Mucosa of descending colon (tissue), 3 donors: Measurements from ENCODE around the gene NUDT4B. TPM values are rescaled to one million over a fixed set of nuclear protein-coding genes. Genes with fewer than 3 reads are reported as not detected.
"Not testable (repeated sequence)": the region's sequence is repeated elsewhere in the genome, so short reads cannot be mapped to it uniquely, and the experiment has no call there.

Experiments used
- ATAC-seq: fragments of 200-7000 bp; cut with Tn5 transposase; one replicate; pipeline ENCODE4 v1.9.1; 2020; ENCODE audit warnings: mild to moderate bottlenecking, moderate library complexity
- DNase-seq, 3 donors: peaks; one replicate each; pipeline ENCODE4 v3.0.0-alpha.2; 2020
- H3K36me3 ChIP-seq: fragments of 200-600 bp; one replicate; pipeline ENCODE4 v1.8.0; 2021; ENCODE audit warnings: low read depth, mild to moderate bottlenecking
- H3K4me1 ChIP-seq: fragments of 200-600 bp; one replicate; pipeline ENCODE4 v1.8.0; 2021; ENCODE audit warnings: low read depth, mild to moderate bottlenecking
- H3K4me3 ChIP-seq: fragments of 200-600 bp; one replicate; pipeline ENCODE4 v1.8.0; 2021; ENCODE audit warnings: mild to moderate bottlenecking
- H3K9me3 ChIP-seq: fragments of 200-600 bp; one replicate; pipeline ENCODE4 v1.8.0; 2021; ENCODE audit warnings: mild to moderate bottlenecking
- intact Hi-C, 2 donors: fragments of 100-400 bp; cut with DNase I in 1 of 2; cut with micrococcal nuclease in 1 of 2; formaldehyde crosslinking; loops; one replicate each; pipeline versions ENCODE4 v1.11.0 to v1.11.1; 2022; cut with DNase I, micrococcal nuclease
- total RNA-seq, 3 donors: library from RNA; stranded (reverse); fragmentation: NEBNext Ultra II Directional in 2 of 3; extraction: Animal tissue kit (Norgen Biotek cat#: 25700) in 2 of 3; gene quantifications; one replicate each; pipeline versions ENCODE4 v1.2.1 to v1.2.4, GENCODE V29; 2021 to 2023
- donor health status: DM: no; HTN: no; CAD: no; lungs with moderate emphysema.
- donor health status: DM: no; HTN: no; CAD: no.
- donor health status: DM: no; HTN: yes; CAD: no.

The NUDT4B gene
- total RNA-seq, 3 donors from 2014 or later, result 0.61 to 1.4 TPM; not detected in 1

DNA sequence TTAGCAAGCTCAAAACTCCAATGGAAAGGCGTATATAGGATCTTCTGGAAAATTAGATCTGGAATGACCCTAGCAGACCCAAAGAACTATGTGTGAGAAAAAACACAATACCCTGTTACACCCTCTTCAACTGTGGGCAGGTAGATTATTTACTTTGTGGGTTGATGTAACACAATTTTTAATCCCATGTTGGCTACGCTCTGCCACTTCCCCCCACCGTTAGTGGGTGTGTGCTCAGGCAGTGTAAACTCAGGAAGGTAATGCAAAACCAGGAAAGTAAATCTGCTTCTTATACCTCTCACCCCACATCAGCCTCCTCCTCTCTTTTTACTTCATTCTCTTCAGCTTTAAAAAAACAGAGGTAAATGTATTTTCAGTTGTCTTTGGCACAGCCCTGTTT lies 23.7 kb upstream of the NUDT4B start:
- H3K9me3 ChIP-seq, DNase-seq, H3K4me3 ChIP-seq, H3K4me1 ChIP-seq, intact Hi-C loops, H3K36me3 ChIP-seq: not testable (repeated sequence)
- ATAC-seq, result peak; percentile 81

- ATAC-seq, H3K36me3 ChIP-seq, DNase-seq, intact Hi-C loops, H3K4me3 ChIP-seq, H3K4me1 ChIP-seq, H3K9me3 ChIP-seq: not testable (repeated sequence)
Measured at GRCh38 chr1:148727862-148728261, 20.7 kb upstream of the NUDT4B start.

DNA sequence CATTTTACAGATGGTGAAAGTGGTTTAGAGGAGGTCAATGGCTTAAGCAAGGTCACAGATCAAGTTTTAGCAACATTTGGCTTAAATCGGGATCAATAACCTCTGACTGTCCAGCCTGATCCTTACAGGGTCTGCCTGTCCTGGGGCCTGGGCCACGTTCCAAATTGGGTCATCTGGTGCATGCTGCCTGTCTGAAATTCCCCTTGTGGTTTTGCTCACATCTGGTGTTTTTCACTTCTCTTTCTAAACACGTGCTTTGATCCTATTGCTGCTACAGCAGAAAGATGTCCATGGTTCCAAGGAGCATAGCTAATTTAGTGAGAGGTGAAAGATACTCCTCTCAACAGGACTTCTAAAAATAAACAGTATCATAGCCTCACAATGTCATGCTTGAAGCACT lies 19.4 kb upstream of the NUDT4B start:
- H3K36me3 ChIP-seq, intact Hi-C loops, DNase-seq, H3K4me1 ChIP-seq, H3K9me3 ChIP-seq, H3K4me3 ChIP-seq: not testable (repeated sequence)
- peak; percentile 42 for ATAC-seq

- intact Hi-C loops, DNase-seq, H3K36me3 ChIP-seq, H3K4me3 ChIP-seq, H3K4me1 ChIP-seq, H3K9me3 ChIP-seq: not testable (repeated sequence)
- ATAC-seq, result peak; percentile 71
Measured at GRCh38 chr1:148729541-148729940, 19.0 kb upstream of the NUDT4B start.

GRCh38 chr1:148732277-148732676 lies 16.3 kb upstream of the NUDT4B start:
- intact Hi-C loops, H3K4me3 ChIP-seq, H3K9me3 ChIP-seq, DNase-seq, H3K4me1 ChIP-seq, ATAC-seq, H3K36me3 ChIP-seq: not testable (repeated sequence)

- H3K4me3 ChIP-seq, H3K9me3 ChIP-seq, intact Hi-C loops, DNase-seq, H3K36me3 ChIP-seq, H3K4me1 ChIP-seq: not testable (repeated sequence)
- ATAC-seq, result peak; percentile 56
Measured at GRCh38 chr1:148733585-148734310, 14.8 kb upstream of the NUDT4B start.

DNA sequence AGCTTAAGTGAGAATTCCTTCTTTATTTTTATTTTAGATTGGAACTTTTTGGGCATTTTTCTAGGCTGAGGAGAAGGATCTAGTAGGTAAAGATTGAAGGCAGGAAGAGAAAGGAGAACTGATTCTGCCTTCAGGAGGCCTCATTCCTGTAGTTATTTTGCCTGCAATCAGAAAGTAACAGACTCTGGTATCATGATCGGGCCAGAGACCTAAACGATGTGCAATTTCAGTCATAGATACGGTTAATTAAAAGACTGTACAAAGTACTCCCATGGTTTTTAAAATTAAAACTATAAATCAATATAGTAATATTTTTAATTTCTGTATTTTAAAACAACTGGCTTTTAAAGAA lies 14.3 kb upstream of the NUDT4B start:
- H3K4me3 ChIP-seq, ATAC-seq, DNase-seq, H3K4me1 ChIP-seq, H3K9me3 ChIP-seq, intact Hi-C loops, H3K36me3 ChIP-seq: not testable (repeated sequence)

DNA sequence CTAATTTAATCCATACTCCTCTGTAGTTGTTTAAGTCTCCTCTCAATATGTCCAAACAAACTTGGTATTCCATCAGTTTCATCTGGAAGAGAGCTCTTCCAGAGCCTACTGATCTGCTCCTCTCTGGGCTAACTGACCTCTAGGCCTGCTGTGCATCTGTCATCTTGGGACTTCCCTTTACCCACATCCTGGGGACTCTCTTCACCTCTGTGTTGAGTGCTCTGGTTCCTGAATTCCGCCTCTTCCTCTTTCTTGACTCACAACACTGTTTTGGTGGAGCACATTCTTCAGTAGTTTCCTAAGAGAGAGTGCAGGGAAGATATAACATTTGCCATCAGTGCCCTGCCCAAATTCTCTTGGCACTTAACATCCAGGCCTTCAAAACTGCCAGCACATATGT lies 13.0 kb upstream of the NUDT4B start:
- DNase-seq, intact Hi-C loops, H3K9me3 ChIP-seq, H3K36me3 ChIP-seq, H3K4me1 ChIP-seq, H3K4me3 ChIP-seq: not testable (repeated sequence)
- ATAC-seq, result peak; percentile 76

- intact Hi-C loops, H3K9me3 ChIP-seq, H3K4me1 ChIP-seq, H3K36me3 ChIP-seq, DNase-seq, ATAC-seq, H3K4me3 ChIP-seq: not testable (repeated sequence)
Measured at GRCh38 chr1:148738667-148739066, 9.9 kb upstream of the NUDT4B start.

DNA sequence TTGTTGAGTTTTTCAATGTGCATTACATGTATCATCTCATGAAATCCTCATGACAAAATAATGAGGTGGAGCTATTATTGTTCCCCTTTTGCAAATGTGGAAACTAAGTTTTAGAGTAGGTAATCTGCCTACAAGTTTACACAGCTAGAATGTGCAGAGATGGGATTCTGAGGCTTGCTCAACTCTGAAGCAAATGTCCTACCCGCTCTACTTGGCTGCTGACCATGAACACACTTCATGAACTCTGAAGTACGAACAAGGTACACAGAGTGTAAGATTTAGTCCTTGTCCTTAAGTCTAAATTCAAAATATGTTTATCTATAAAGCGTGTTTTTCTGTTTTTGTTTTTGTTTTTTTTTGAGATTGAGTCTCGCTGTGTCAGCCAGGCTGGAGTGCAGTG lies 5.4 kb upstream of the NUDT4B start:
- H3K36me3 ChIP-seq, ATAC-seq, H3K4me3 ChIP-seq, intact Hi-C loops, H3K4me1 ChIP-seq, DNase-seq, H3K9me3 ChIP-seq: not testable (repeated sequence)

DNA sequence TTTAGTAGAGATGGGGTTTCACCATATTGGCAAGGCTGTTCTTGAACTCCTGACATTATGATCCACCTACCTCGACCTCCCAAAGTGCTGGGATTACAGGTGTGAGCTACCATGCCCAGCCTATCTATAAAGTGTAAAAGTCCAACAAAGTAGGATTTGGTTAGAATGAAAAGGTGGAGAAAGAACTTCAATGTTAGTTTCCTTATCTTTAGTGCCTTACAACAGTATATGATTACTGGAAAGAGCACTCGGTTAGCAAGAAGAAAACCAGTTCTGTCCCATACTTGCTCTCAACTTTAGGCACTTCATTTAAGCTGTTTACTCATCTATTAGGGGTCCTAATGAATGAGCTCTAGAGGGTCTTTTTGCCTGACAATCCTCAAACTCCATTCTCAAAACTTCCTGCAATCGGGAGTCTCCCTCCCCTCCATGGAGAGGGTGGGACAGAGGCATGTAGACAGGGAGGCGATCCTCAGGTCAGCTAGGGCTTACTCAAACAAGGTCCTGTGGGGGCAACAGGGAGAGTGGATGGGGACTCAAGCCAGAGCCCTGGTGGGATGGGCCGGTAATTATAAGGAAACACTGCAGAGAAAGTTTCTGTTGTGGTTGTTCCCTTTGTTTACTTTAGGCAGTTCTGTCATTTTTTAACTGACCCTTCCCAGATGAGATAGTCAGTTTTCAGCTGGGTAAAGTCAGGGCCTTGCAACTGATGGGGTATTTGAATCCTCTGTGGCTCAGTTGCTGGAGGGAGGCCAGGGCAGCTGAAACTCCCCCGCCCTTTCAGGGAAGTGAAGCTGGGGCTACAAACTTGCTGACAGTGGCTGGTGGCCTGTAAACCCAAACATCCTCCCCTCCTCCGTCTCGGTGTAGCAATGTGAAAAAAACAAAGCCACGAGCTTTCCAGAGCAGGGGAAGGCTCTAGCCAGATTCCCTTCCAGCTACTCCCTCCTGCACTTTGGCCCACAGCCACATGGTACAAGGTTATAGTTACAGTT lies 4.6 kb upstream of the NUDT4B start:
- ATAC-seq, result peak; percentile 76
- H3K9me3 ChIP-seq, H3K4me3 ChIP-seq, intact Hi-C loops, H3K4me1 ChIP-seq, H3K36me3 ChIP-seq, DNase-seq: not testable (repeated sequence)

- intact Hi-C loops, H3K36me3 ChIP-seq, H3K4me1 ChIP-seq, DNase-seq, H3K9me3 ChIP-seq, H3K4me3 ChIP-seq: not testable (repeated sequence)
- ATAC-seq, result peak; percentile 93
Measured at GRCh38 chr1:148749335-148749681, 734 bp downstream of the NUDT4B start.

- H3K4me3 ChIP-seq, ATAC-seq, H3K36me3 ChIP-seq, DNase-seq, H3K4me1 ChIP-seq, intact Hi-C loops, H3K9me3 ChIP-seq: not testable (repeated sequence)
Measured at GRCh38 chr1:148756231-148756630, 7.7 kb downstream of the NUDT4B start.

DNA sequence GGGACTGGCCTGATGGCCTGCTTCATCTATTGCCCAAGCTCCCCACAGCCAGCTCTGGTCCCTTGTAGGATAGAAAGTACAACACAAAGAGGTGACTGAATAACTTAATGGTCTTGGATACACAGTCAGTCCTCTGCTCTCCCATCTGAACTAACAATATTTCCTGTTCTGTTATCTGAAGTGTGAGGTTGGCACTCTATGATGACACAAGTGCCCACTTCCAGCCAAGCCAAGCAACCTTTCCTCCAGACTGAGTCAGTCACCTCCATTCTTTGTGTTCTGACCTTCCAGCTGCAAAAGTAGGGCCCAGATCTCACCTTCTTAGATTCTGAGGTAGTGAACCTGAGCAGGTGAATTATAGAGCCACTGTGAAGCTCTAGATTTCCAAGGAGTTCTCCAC lies 8.9 kb downstream of the NUDT4B start:
- ATAC-seq, DNase-seq, intact Hi-C loops, H3K4me1 ChIP-seq, H3K9me3 ChIP-seq, H3K4me3 ChIP-seq, H3K36me3 ChIP-seq: not testable (repeated sequence)
